Loucy (cell line): ENCODE measurements around the gene EPB41L5.

ENCODE experiments used
- H2AFZ ChIP-seq: fragments of 200-600 bp; sonication (generic); 2 replicates; pipeline ENCODE4 v1.6.0; 2016; ENCODE audit warnings: antibody characterized with exemption, mild to moderate bottlenecking, low read length, moderate library complexity
- H3F3A ChIP-seq: fragments of 200-600 bp; 2 replicates; pipeline ENCODE4 v1.6.0; 2016; ENCODE audit warnings: antibody characterized with exemption, low read depth, mild to moderate bottlenecking
- H3K27me3 ChIP-seq: fragments of 200-600 bp; sonication (generic); 2 replicates; pipeline ENCODE4 v1.6.1; 2014; ENCODE audit warnings: low read length, mild to moderate bottlenecking; ENCODE audit not compliant: insufficient read depth, poor library complexity, severe bottlenecking
- H3K36me3 ChIP-seq: fragments of 200-600 bp; sonication (generic); 2 replicates; pipeline ENCODE4 v1.6.1; 2016; ENCODE audit warnings: low read length; ENCODE audit not compliant: insufficient read depth
- H3K4me1 ChIP-seq: fragments of 200-600 bp; sonication (generic); 2 replicates; pipeline ENCODE4 v1.5.1; 2014; ENCODE audit warnings: low read length, mild to moderate bottlenecking; ENCODE audit not compliant: insufficient read depth, poor library complexity, severe bottlenecking
- H3K4me2 ChIP-seq: fragments of 200-600 bp; sonication (generic); 2 replicates; pipeline ENCODE4 v1.6.0; 2014; ENCODE audit warnings: antibody characterized with exemption, low read length, low read depth, mild to moderate bottlenecking; ENCODE audit not compliant: poor library complexity, severe bottlenecking
- H3K4me3 ChIP-seq: fragments of 200-600 bp; sonication (generic); 2 replicates; pipeline ENCODE4 v1.5.1; 2014; ENCODE audit warnings: low read length, mild to moderate bottlenecking, mixed read lengths; ENCODE audit not compliant: poor library complexity, severe bottlenecking
- H3K79me2 ChIP-seq: fragments of 200-600 bp; sonication (generic); 2 replicates; pipeline ENCODE4 v1.6.1; 2014; ENCODE audit warnings: low read length; ENCODE audit not compliant: insufficient read depth
- H3K9ac ChIP-seq: fragments of 200-600 bp; sonication (generic); 2 replicates; pipeline ENCODE4 v1.6.0; 2014; ENCODE audit warnings: mild to moderate bottlenecking, low read depth, low read length, moderate library complexity; ENCODE audit not compliant: poor library complexity, severe bottlenecking
- H3K9me2 ChIP-seq: fragments of 200-600 bp; sonication (generic); replicated peaks from 2 replicates; pipeline ENCODE4 v1.6.1; 2016; ENCODE audit warnings: low read depth, low read length, mixed read lengths
- H3K9me3 ChIP-seq: fragments of 200-600 bp; sonication (generic); 2 replicates; pipeline ENCODE4 v1.6.1; 2014; ENCODE audit warnings: mild to moderate bottlenecking, antibody characterized with exemption, low read length, low read depth; ENCODE audit not compliant: insufficient read depth
- H4K20me1 ChIP-seq: fragments of 200-600 bp; sonication (generic); 2 replicates; pipeline ENCODE4 v1.6.0; 2014; ENCODE audit warnings: antibody characterized with exemption, low read length, mild to moderate bottlenecking; ENCODE audit not compliant: insufficient read depth, poor library complexity, severe bottlenecking
- EZH2phosphoT487 ChIP-seq: fragments of 200-600 bp; IDR thresholded peaks from 2 replicates; pipeline ENCODE4 v1.6.1; 2018; ENCODE audit warnings: antibody characterized with exemption, mild to moderate bottlenecking, moderate library complexity, borderline replicate concordance
- TF ChIP-seq, protein P1 (sequence below): fragments of 200-600 bp; sonication (generic); conservative IDR thresholded peaks from 2 replicates; pipeline ENCODE4 v1.5.1; 2014; ENCODE audit warnings: mild to moderate bottlenecking, antibody characterized with exemption, low read length

Gene EPB41L5

DNA sequence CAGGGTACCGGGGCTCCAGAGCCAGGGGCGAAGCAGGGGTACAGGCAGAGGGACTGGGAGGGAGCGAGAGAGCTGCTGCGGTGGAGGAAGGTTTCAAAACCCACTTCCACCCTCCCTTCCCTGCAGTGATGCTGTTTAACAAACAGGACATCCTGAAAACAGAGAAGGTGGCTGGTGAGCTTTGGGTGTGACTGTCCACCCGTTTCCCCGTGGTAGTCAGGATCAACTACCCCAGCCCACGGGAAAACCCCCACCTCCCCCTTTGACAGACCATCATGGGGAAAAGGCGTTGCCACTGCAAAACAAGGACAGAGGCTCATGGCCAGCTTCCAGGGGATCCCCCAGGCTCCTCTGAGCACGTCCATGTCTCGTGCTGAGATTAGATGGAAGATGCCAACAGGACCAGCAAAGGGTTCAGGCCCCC, 197.4 kb downstream of the EPB41L5 start:
- Histone ChIP-seq H3K9me3 (no peaks in the 10 kb centered on the region), H3K79me2 (no peaks in the 10 kb centered on the region), H4K20me1 (no peaks in the 10 kb centered on the region), H3F3A (no peaks in the 10 kb centered on the region), H3K9me2 (no peaks in the 10 kb centered on the region), H3K36me3 (no peaks in the 10 kb centered on the region), H3K27me3 (no peaks in the 10 kb centered on the region), H2AFZ (no peak overlapping the region), H3K4me3 (no peak overlapping the region), H3K9ac (no peak overlapping the region), H3K4me1 (no peaks in the 10 kb centered on the region), H3K4me2 (no peak overlapping the region)
- TF ChIP-seq, protein P1, sequence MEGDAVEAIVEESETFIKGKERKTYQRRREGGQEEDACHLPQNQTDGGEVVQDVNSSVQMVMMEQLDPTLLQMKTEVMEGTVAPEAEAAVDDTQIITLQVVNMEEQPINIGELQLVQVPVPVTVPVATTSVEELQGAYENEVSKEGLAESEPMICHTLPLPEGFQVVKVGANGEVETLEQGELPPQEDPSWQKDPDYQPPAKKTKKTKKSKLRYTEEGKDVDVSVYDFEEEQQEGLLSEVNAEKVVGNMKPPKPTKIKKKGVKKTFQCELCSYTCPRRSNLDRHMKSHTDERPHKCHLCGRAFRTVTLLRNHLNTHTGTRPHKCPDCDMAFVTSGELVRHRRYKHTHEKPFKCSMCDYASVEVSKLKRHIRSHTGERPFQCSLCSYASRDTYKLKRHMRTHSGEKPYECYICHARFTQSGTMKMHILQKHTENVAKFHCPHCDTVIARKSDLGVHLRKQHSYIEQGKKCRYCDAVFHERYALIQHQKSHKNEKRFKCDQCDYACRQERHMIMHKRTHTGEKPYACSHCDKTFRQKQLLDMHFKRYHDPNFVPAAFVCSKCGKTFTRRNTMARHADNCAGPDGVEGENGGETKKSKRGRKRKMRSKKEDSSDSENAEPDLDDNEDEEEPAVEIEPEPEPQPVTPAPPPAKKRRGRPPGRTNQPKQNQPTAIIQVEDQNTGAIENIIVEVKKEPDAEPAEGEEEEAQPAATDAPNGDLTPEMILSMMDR: no peak
- no peak for TF ChIP-seq EZH2phosphoT487

GRCh38 chr2:120218181-120218580, 205.3 kb downstream of the EPB41L5 start:
- Histone ChIP-seq H3K4me1 (peaks cover 24% of the 10 kb centered on the region), H3F3A (no peaks in the 10 kb centered on the region), H3K4me2 (no peak overlapping the region), H3K9me2 (no peaks in the 10 kb centered on the region), H3K4me3 (no peak overlapping the region), H3K27me3 (no peaks in the 10 kb centered on the region), H3K9ac (no peak overlapping the region), H3K79me2 (peaks cover 27% of the 10 kb centered on the region), H3K36me3 (no peaks in the 10 kb centered on the region), H2AFZ (no peak overlapping the region), H4K20me1 (peaks cover 11% of the 10 kb centered on the region), H3K9me3 (no peaks in the 10 kb centered on the region)
- no peak for TF ChIP-seq EZH2phosphoT487
- TF ChIP-seq, protein P1: no peak

DNA sequence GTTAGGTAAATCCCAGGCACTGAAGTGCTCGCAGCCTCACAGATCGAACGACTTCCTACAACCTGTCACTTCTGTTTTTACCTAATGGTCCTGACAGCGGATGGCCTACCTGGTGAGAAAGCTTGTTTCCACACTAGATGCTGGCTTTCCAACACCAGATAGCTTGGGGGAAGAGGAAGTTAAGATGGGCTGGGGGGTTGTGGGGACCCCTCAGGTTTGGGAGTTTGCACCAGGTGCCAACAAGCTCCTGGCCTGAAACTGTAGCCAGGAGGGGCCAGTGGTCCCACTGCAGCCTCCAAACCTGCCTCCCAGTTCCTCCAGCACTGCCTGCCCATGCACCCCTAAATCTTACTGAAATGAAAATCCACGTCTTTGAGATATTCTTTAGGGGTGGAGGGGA, 206.4 kb downstream of the EPB41L5 start:
- peaks cover 30% of the 10 kb centered on the region for H3K4me1 ChIP-seq
- H3K79me2 ChIP-seq: peaks cover 27% of the 10 kb centered on the region
- H3K9me3 ChIP-seq: no peaks in the 10 kb centered on the region
- peaks cover 11% of the 10 kb centered on the region for H4K20me1 ChIP-seq
- H3F3A ChIP-seq: no peaks in the 10 kb centered on the region
- no peaks in the 10 kb centered on the region for H3K27me3 ChIP-seq
- H2AFZ ChIP-seq: no peak overlapping the region
- H3K9me2 ChIP-seq: no peaks in the 10 kb centered on the region
- H3K9ac ChIP-seq: no peak overlapping the region
- H3K4me3 ChIP-seq: no peak overlapping the region
- no peaks in the 10 kb centered on the region for H3K36me3 ChIP-seq
- TF ChIP-seq EZH2phosphoT487: no peak
- TF ChIP-seq, protein P1: no peak
- H3K4me2 ChIP-seq: no peak overlapping the region
